ENCODE results near the gene HOOK1. TPM values are rescaled to one million over a fixed set of nuclear protein-coding genes. Genes with fewer than 3 reads are reported as not detected.
A peak's percentile ranks its signal among the peaks of the same experiment; 100 is the strongest.

Gene HOOK1
- total and polyA plus RNA-seq, 5 donors from 2014 or later = 2.3 to 9.3 (median 7.8) TPM

GRCh38 chr1:59879574-59879973, 64.8 kb downstream of the HOOK1 start:
- Histone ChIP-seq H3K36me3 (ENCODE audit: control insufficient read depth, insufficient read depth, low read length) (no peaks in the 10 kb centered on the region), H3K4me3 (ENCODE audit: low read depth, low read length) (no peak overlapping the region), H3K9me3 (ENCODE audit: control insufficient read depth in 2 of 2, low read length in 2 of 2) (peaks cover 6 to 7% of the 10 kb centered on the region in 2 experiments), H3K27me3 (ENCODE audit: control insufficient read depth, insufficient read depth, low read length) (no peaks in the 10 kb centered on the region), H3K27ac (ENCODE audit: insufficient read depth, low read length, poor library complexity, severe bottlenecking) (no peak overlapping the region), H3K4me1 (ENCODE audit: control insufficient read depth, insufficient read depth, low read length, poor library complexity, severe bottlenecking) (no peaks in the 10 kb centered on the region)
- Mint-ChIP-seq H3K27ac (no peak overlapping the region), H3K27me3 (no peaks in the 10 kb centered on the region), H3K9me3 (peaks cover 0 to 14% (median 4%) of the 10 kb centered on the region in 7 donors), H3K4me1 (no peaks in the 10 kb centered on the region), H3K36me3 (peaks cover 5% of the 10 kb centered on the region), H3K4me3 (no peak overlapping the region)
- no peak for ATAC-seq (ENCODE audit: low read depth in 2 of 2)
- DNase-seq = peak in 2 of 3 donors; percentile 10 to 60

GRCh38 chr1:59879996-59880505, 65.3 kb downstream of the HOOK1 start:
- Histone ChIP-seq H3K4me1 (ENCODE audit: control insufficient read depth, insufficient read depth, low read length, poor library complexity, severe bottlenecking) (no peaks in the 10 kb centered on the region), H3K4me3 (ENCODE audit: low read depth, low read length) (no peak overlapping the region), H3K27ac (ENCODE audit: insufficient read depth, low read length, poor library complexity, severe bottlenecking) (no peak overlapping the region), H3K9me3 (ENCODE audit: control insufficient read depth in 2 of 2, low read length in 2 of 2) (peaks cover 6 to 7% of the 10 kb centered on the region in 2 experiments), H3K36me3 (ENCODE audit: control insufficient read depth, insufficient read depth, low read length) (no peaks in the 10 kb centered on the region), H3K27me3 (ENCODE audit: control insufficient read depth, insufficient read depth, low read length) (no peaks in the 10 kb centered on the region)
- no peak for ATAC-seq (ENCODE audit: low read depth in 2 of 2)
- Mint-ChIP-seq H3K4me1 (no peaks in the 10 kb centered on the region), H3K4me3 (no peak overlapping the region), H3K27me3 (no peaks in the 10 kb centered on the region), H3K27ac (no peak overlapping the region), H3K9me3 (peaks cover 0 to 14% (median 4%) of the 10 kb centered on the region in 7 donors), H3K36me3 (peaks cover 5% of the 10 kb centered on the region)
- DNase-seq = no peak

GRCh38 chr1:59880735-59881134, 66.0 kb downstream of the HOOK1 start:
- Mint-ChIP-seq H3K27me3 (no peaks in the 10 kb centered on the region), H3K4me1 (no peaks in the 10 kb centered on the region)

GRCh38 chr1:59885160-59885832, 70.5 kb downstream of the HOOK1 start:
- Histone ChIP-seq H3K4me1 (ENCODE audit: control insufficient read depth, insufficient read depth, low read length, poor library complexity, severe bottlenecking) (no peaks in the 10 kb centered on the region), H3K9me3 (ENCODE audit: control insufficient read depth in 2 of 2, low read length in 2 of 2) (no peaks in the 10 kb centered on the region), H3K4me3 (ENCODE audit: low read depth, low read length) (no peak overlapping the region), H3K27ac (ENCODE audit: insufficient read depth, low read length, poor library complexity, severe bottlenecking) (no peak overlapping the region), H3K36me3 (ENCODE audit: control insufficient read depth, insufficient read depth, low read length) (no peaks in the 10 kb centered on the region), H3K27me3 (ENCODE audit: control insufficient read depth, insufficient read depth, low read length) (no peaks in the 10 kb centered on the region)
- Mint-ChIP-seq H3K27ac (no peak overlapping the region), H3K9me3 (peaks cover 0 to 8% (median 2%) of the 10 kb centered on the region in 7 donors), H3K36me3 (no peaks in the 10 kb centered on the region), H3K4me3 (no peak overlapping the region), H3K27me3 (no peaks in the 10 kb centered on the region), H3K4me1 (no peaks in the 10 kb centered on the region)
- ATAC-seq (ENCODE audit: low read depth in 2 of 2) = no peak
- DNase-seq = no peak

More at GRCh38 chr1:59880735-59881134, 66.0 kb downstream of the HOOK1 start:
- Histone ChIP-seq H3K9me3 (ENCODE audit: control insufficient read depth in 2 of 2, low read length in 2 of 2) (peaks cover 6 to 7% of the 10 kb centered on the region in 2 experiments), H3K27ac (ENCODE audit: insufficient read depth, low read length, poor library complexity, severe bottlenecking) (no peak overlapping the region), H3K27me3 (ENCODE audit: control insufficient read depth, insufficient read depth, low read length) (no peaks in the 10 kb centered on the region), H3K36me3 (ENCODE audit: control insufficient read depth, insufficient read depth, low read length) (no peaks in the 10 kb centered on the region), H3K4me1 (ENCODE audit: control insufficient read depth, insufficient read depth, low read length, poor library complexity, severe bottlenecking) (no peaks in the 10 kb centered on the region), H3K4me3 (ENCODE audit: low read depth, low read length) (no peak overlapping the region)
- no peak overlapping the region for H3K4me3 Mint-ChIP-seq
- no peak overlapping the region for H3K27ac Mint-ChIP-seq
- H3K9me3 Mint-ChIP-seq = peaks cover 0 to 14% (median 4%) of the 10 kb centered on the region in 7 donors
- no peak for ATAC-seq (ENCODE audit: low read depth in 2 of 2)
- H3K36me3 Mint-ChIP-seq = peaks cover 5% of the 10 kb centered on the region
- no peak for DNase-seq

- Mint-ChIP-seq H3K36me3 (no peaks in the 10 kb centered on the region), H3K27me3 (peaks cover 4% of the 10 kb centered on the region), H3K4me3 (no peak overlapping the region), H3K4me1 (peaks cover 0 to 9% (median 3%) of the 10 kb centered on the region in 4 donors), H3K27ac (peak overlapping the region in 1 of 3 donors; percentile 21), H3K9me3 (peaks cover 0 to 10% (median 3%) of the 10 kb centered on the region in 7 donors)
- ATAC-seq (ENCODE audit: low read depth in 2 of 2) = no peak
- Histone ChIP-seq H3K4me3 (ENCODE audit: low read depth, low read length) (no peak overlapping the region), H3K27ac (ENCODE audit: insufficient read depth, low read length, poor library complexity, severe bottlenecking) (no peak overlapping the region), H3K4me1 (ENCODE audit: control insufficient read depth, insufficient read depth, low read length, poor library complexity, severe bottlenecking) (no peaks in the 10 kb centered on the region), H3K36me3 (ENCODE audit: control insufficient read depth, insufficient read depth, low read length) (no peaks in the 10 kb centered on the region), H3K27me3 (ENCODE audit: control insufficient read depth, insufficient read depth, low read length) (no peaks in the 10 kb centered on the region), H3K9me3 (ENCODE audit: control insufficient read depth in 2 of 2, low read length in 2 of 2) (no peaks in the 10 kb centered on the region)
- DNase-seq = no peak
Measured at GRCh38 chr1:59892841-59893811, 78.4 kb downstream of the HOOK1 start.

GRCh38 chr1:59897165-59897564, 82.4 kb downstream of the HOOK1 start:
- peaks cover 9% of the 10 kb centered on the region for H3K27me3 Mint-ChIP-seq
- peaks cover 0 to 9% (median 5%) of the 10 kb centered on the region in 4 donors for H3K4me1 Mint-ChIP-seq
- H3K27me3 ChIP-seq (ENCODE audit: control insufficient read depth, insufficient read depth, low read length) = no peaks in the 10 kb centered on the region
- no peaks in the 10 kb centered on the region for H3K36me3 ChIP-seq (ENCODE audit: control insufficient read depth, insufficient read depth, low read length)
- H3K36me3 Mint-ChIP-seq = no peaks in the 10 kb centered on the region
- H3K27ac ChIP-seq (ENCODE audit: insufficient read depth, low read length, poor library complexity, severe bottlenecking) = no peak overlapping the region
- H3K27ac Mint-ChIP-seq = no peak overlapping the region
- H3K4me3 ChIP-seq (ENCODE audit: low read depth, low read length) = no peak overlapping the region
- no peak for ATAC-seq (ENCODE audit: low read depth in 2 of 2)
- no peaks in the 10 kb centered on the region for H3K4me1 ChIP-seq (ENCODE audit: control insufficient read depth, insufficient read depth, low read length, poor library complexity, severe bottlenecking)
- peaks cover 0 to 3% (median 0%) of the 10 kb centered on the region in 7 donors for H3K9me3 Mint-ChIP-seq
- no peak for DNase-seq
- no peak overlapping the region for H3K4me3 Mint-ChIP-seq
- H3K9me3 ChIP-seq (ENCODE audit: control insufficient read depth in 2 of 2, low read length in 2 of 2) = no peaks in the 10 kb centered on the region

GRCh38 chr1:59898927-59899326, 84.2 kb downstream of the HOOK1 start:
- peaks cover 9% of the 10 kb centered on the region for H3K27me3 Mint-ChIP-seq
- Histone ChIP-seq H3K9me3 (ENCODE audit: control insufficient read depth in 2 of 2, low read length in 2 of 2) (no peaks in the 10 kb centered on the region), H3K36me3 (ENCODE audit: control insufficient read depth, insufficient read depth, low read length) (no peaks in the 10 kb centered on the region), H3K27me3 (ENCODE audit: control insufficient read depth, insufficient read depth, low read length) (no peaks in the 10 kb centered on the region), H3K27ac (ENCODE audit: insufficient read depth, low read length, poor library complexity, severe bottlenecking) (no peak overlapping the region), H3K4me3 (ENCODE audit: low read depth, low read length) (no peak overlapping the region), H3K4me1 (ENCODE audit: control insufficient read depth, insufficient read depth, low read length, poor library complexity, severe bottlenecking) (no peaks in the 10 kb centered on the region)
- H3K27ac Mint-ChIP-seq = no peak overlapping the region
- no peak overlapping the region for H3K4me3 Mint-ChIP-seq
- DNase-seq = no peak
- peaks cover 0 to 3% (median 0%) of the 10 kb centered on the region in 7 donors for H3K9me3 Mint-ChIP-seq
- peaks cover 0 to 5% (median 1%) of the 10 kb centered on the region in 4 donors for H3K4me1 Mint-ChIP-seq
- H3K36me3 Mint-ChIP-seq = no peaks in the 10 kb centered on the region
- no peak for ATAC-seq (ENCODE audit: low read depth in 2 of 2)

Data from CD4-positive, CD25-positive, alpha-beta regulatory T cell (primary cell).